ENCODE results near the gene THRB.

Gene THRB

DNA sequence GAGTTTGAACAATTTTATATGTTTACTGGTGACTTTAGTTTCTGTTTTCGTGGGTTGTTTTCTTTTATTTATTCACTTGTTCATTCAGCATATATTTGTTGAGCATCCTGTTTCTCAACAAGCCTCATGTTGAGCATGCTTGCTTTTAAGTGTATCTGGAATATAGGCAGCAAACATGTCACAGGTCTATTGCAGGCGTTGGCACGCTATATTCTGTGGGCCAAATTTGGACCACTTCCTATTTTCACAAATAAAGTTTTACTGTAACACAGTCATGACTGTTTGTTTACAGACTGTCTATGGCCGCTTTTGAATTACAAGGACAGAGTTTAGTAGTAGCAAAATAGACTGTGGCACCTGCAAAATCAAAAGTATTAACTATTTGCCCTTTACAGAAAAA is 89.6 kb downstream of the THRB start:
- no peak overlapping the region for H3K18ac ChIP-seq (ENCODE audit: low read length)
- H3K4me1 ChIP-seq (ENCODE audit: control insufficient read depth, low read depth, low read length), result no peaks in the 10 kb centered on the region
- no peak overlapping the region for H3K56ac ChIP-seq (ENCODE audit: low read length)
- H4K8ac ChIP-seq (ENCODE audit: low read depth, low read length), result no peak overlapping the region
- H3K23ac ChIP-seq (ENCODE audit: low read length), result no peak overlapping the region
- H3K27ac ChIP-seq (ENCODE audit: low read depth, low read length), result no peak overlapping the region
- H2BK5ac ChIP-seq (ENCODE audit: low read length), result no peak overlapping the region
- DNase-seq, result no peak
- H3K79me1 ChIP-seq (ENCODE audit: low read length), result no peaks in the 10 kb centered on the region
- no peaks in the 10 kb centered on the region for H3K36me3 ChIP-seq (ENCODE audit: control insufficient read depth, insufficient read depth, low read length)
- H3K27me3 ChIP-seq (ENCODE audit: insufficient read depth, low read length, poor library complexity), result no peaks in the 10 kb centered on the region
- no peak overlapping the region for H2BK15ac ChIP-seq (replicated peaks; ENCODE audit: low read depth)
- no peak overlapping the region for H3K4me2 ChIP-seq (ENCODE audit: low read length)
- H3K4me3 ChIP-seq (ENCODE audit: low read length), result no peak overlapping the region
- H2BK120ac ChIP-seq (ENCODE audit: low read depth, low read length), result no peak overlapping the region
- no CpG with 5 or more reads among the region's 4 CpGs for WGBS (ENCODE audit: extremely low coverage, insufficient coverage, low lambda C conversion rate)
- no peak overlapping the region for H2AK5ac ChIP-seq (ENCODE audit: low read length)
- H3K4ac ChIP-seq (ENCODE audit: low read depth, low read length), result no peak overlapping the region
- H4K5ac ChIP-seq (ENCODE audit: low read length), result no peak overlapping the region
- H3K9ac ChIP-seq (ENCODE audit: low read length), result no peak overlapping the region
- H3K79me2 ChIP-seq (ENCODE audit: control insufficient read depth, insufficient read depth, low read length), result no peaks in the 10 kb centered on the region

GRCh38 chr3:24401811-24402185 is 92.9 kb downstream of the THRB start:
- Histone ChIP-seq H2BK5ac (ENCODE audit: low read length) (no peak overlapping the region), H3K36me3 (ENCODE audit: control insufficient read depth, insufficient read depth, low read length) (no peaks in the 10 kb centered on the region), H3K4me3 (ENCODE audit: low read length) (no peak overlapping the region), H4K5ac (ENCODE audit: low read length) (no peak overlapping the region), H3K79me2 (ENCODE audit: control insufficient read depth, insufficient read depth, low read length) (no peaks in the 10 kb centered on the region), H2AK5ac (ENCODE audit: low read length) (no peak overlapping the region), H2BK15ac (replicated peaks; ENCODE audit: low read depth) (no peak overlapping the region), H3K79me1 (ENCODE audit: low read length) (no peaks in the 10 kb centered on the region), H3K4me1 (ENCODE audit: control insufficient read depth, low read depth, low read length) (no peaks in the 10 kb centered on the region), H3K9ac (ENCODE audit: low read length) (no peak overlapping the region), H3K23ac (ENCODE audit: low read length) (no peak overlapping the region), H3K56ac (ENCODE audit: low read length) (no peak overlapping the region), H3K4me2 (ENCODE audit: low read length) (no peak overlapping the region), H3K18ac (ENCODE audit: low read length) (no peak overlapping the region), H2BK120ac (ENCODE audit: low read depth, low read length) (no peak overlapping the region), H4K8ac (ENCODE audit: low read depth, low read length) (no peak overlapping the region), H3K27ac (ENCODE audit: low read depth, low read length) (no peak overlapping the region), H3K4ac (ENCODE audit: low read depth, low read length) (no peak overlapping the region), H3K27me3 (ENCODE audit: insufficient read depth, low read length, poor library complexity) (no peaks in the 10 kb centered on the region)
- DNase-seq, result no peak
- WGBS (ENCODE audit: extremely low coverage, insufficient coverage, low lambda C conversion rate), result no CpG with 5 or more reads among the region's 2 CpGs

DNA sequence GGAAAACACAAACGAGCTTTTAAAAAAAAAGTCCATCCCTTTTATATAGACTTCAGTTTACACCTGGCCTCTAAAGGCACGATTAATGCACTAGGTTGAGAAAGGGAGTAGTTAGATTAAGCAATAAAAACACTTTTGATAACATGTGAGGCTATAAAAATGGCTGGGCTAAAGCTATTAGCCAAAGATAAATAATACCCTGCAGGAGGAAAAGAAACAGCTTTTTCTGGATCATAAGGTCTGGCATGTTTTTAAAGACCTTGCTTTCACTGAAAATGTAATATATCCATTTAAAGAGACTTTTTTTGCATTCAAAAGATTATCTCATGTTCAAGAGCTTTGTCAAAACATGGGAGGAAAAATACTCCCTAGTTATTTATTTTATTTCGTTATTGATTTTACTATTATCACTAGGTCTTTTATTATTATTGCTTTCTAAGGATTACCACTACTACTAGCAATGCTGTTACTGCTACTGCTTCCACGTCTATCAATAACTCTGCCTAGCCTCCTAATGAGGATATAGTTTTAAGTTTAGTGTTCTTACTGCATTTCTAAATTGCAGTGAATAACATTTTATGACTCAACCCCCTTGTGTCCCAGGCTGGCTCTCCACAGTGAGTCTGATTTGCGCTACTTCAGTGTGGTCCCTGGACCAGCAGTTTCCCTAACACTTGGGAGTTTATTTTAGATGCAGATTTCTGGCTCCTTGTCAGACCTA is 93.4 kb downstream of the THRB start:
- no peak overlapping the region for H3K4me3 ChIP-seq (ENCODE audit: low read length)
- no peak for DNase-seq
- WGBS (ENCODE audit: extremely low coverage, insufficient coverage, low lambda C conversion rate), result 100% methylated on average over 1 of the region's 5 CpGs
- no peaks in the 10 kb centered on the region for H3K79me1 ChIP-seq (ENCODE audit: low read length)
- H3K79me2 ChIP-seq (ENCODE audit: control insufficient read depth, insufficient read depth, low read length), result no peaks in the 10 kb centered on the region
- H3K27me3 ChIP-seq (ENCODE audit: insufficient read depth, low read length, poor library complexity), result no peaks in the 10 kb centered on the region
- no peak overlapping the region for H3K9ac ChIP-seq (ENCODE audit: low read length)
- H3K56ac ChIP-seq (ENCODE audit: low read length), result no peak overlapping the region
- H3K4ac ChIP-seq (ENCODE audit: low read depth, low read length), result no peak overlapping the region
- H3K4me2 ChIP-seq (ENCODE audit: low read length), result no peak overlapping the region
- no peaks in the 10 kb centered on the region for H3K36me3 ChIP-seq (ENCODE audit: control insufficient read depth, insufficient read depth, low read length)
- H2AK5ac ChIP-seq (ENCODE audit: low read length), result no peak overlapping the region
- H2BK5ac ChIP-seq (ENCODE audit: low read length), result no peak overlapping the region
- no peak overlapping the region for H4K5ac ChIP-seq (ENCODE audit: low read length)
- H3K23ac ChIP-seq (ENCODE audit: low read length), result no peak overlapping the region
- H3K18ac ChIP-seq (ENCODE audit: low read length), result no peak overlapping the region
- no peak overlapping the region for H2BK15ac ChIP-seq (replicated peaks; ENCODE audit: low read depth)
- H3K4me1 ChIP-seq (ENCODE audit: control insufficient read depth, low read depth, low read length), result no peaks in the 10 kb centered on the region
- no peak overlapping the region for H2BK120ac ChIP-seq (ENCODE audit: low read depth, low read length)
- no peak overlapping the region for H4K8ac ChIP-seq (ENCODE audit: low read depth, low read length)
- no peak overlapping the region for H3K27ac ChIP-seq (ENCODE audit: low read depth, low read length)

DNA sequence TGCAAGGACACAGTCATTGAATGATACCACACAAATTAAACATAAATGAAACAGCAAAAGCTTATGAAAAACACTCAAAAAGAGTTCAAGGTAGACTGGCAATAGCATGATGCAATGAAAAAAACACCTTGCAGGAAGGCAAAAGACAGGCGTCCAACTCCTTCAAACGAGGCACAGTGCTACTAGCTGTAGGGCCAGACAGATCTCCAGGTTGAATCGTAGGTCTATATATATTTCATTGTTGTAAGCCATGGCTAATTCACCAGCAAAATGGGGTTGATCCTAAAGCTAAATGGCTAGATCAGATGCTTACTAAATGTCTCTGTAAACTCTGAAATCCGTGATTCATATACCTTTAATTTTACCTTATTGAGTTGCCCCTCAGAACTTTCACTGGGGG is 94.2 kb downstream of the THRB start:
- WGBS (ENCODE audit: extremely low coverage, insufficient coverage, low lambda C conversion rate), result no CpG with 5 or more reads among the region's 4 CpGs
- H3K27ac ChIP-seq (ENCODE audit: low read depth, low read length), result no peak overlapping the region

DNA sequence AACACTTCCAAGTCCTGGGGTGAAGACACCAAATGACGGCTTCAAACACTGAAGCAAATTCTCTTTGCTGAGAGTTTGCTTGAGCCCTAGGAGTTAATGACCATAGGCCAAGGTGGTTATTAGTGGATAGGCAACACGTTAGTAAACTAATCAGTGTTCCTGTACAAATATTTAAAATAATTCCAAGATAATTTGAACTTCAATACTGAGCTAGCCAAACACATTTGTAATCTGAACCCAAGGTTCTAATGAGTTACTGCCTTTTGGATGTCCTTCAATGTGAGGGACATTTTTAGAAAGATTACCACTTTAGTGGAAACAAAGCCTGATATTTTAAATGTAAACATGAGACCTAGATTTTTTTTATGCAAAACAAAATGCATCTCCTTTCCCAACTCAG is 94.6 kb downstream of the THRB start:
- Histone ChIP-seq H3K27me3 (ENCODE audit: insufficient read depth, low read length, poor library complexity) (no peaks in the 10 kb centered on the region), H2BK5ac (ENCODE audit: low read length) (no peak overlapping the region), H2BK120ac (ENCODE audit: low read depth, low read length) (no peak overlapping the region), H3K79me1 (ENCODE audit: low read length) (no peaks in the 10 kb centered on the region), H2BK15ac (replicated peaks; ENCODE audit: low read depth) (no peak overlapping the region), H3K56ac (ENCODE audit: low read length) (no peak overlapping the region), H3K4ac (ENCODE audit: low read depth, low read length) (no peak overlapping the region), H3K23ac (ENCODE audit: low read length) (no peak overlapping the region), H3K4me1 (ENCODE audit: control insufficient read depth, low read depth, low read length) (no peaks in the 10 kb centered on the region), H3K18ac (ENCODE audit: low read length) (no peak overlapping the region), H4K5ac (ENCODE audit: low read length) (no peak overlapping the region), H2AK5ac (ENCODE audit: low read length) (no peak overlapping the region), H3K4me3 (ENCODE audit: low read length) (no peak overlapping the region), H4K8ac (ENCODE audit: low read depth, low read length) (no peak overlapping the region), H3K4me2 (ENCODE audit: low read length) (no peak overlapping the region), H3K79me2 (ENCODE audit: control insufficient read depth, insufficient read depth, low read length) (no peaks in the 10 kb centered on the region), H3K9ac (ENCODE audit: low read length) (no peak overlapping the region), H3K36me3 (ENCODE audit: control insufficient read depth, insufficient read depth, low read length) (no peaks in the 10 kb centered on the region), H3K27ac (ENCODE audit: low read depth, low read length) (no peak overlapping the region)
- no CpG with 5 or more reads among the region's 2 CpGs for WGBS (ENCODE audit: extremely low coverage, insufficient coverage, low lambda C conversion rate)
- DNase-seq, result no peak

More for the DNA sequence above, 94.2 kb downstream of the THRB start:
- no peak overlapping the region for H2AK5ac ChIP-seq (ENCODE audit: low read length)
- no peak overlapping the region for H4K5ac ChIP-seq (ENCODE audit: low read length)
- no peak overlapping the region for H3K18ac ChIP-seq (ENCODE audit: low read length)
- H3K4ac ChIP-seq (ENCODE audit: low read depth, low read length), result no peak overlapping the region
- H3K36me3 ChIP-seq (ENCODE audit: control insufficient read depth, insufficient read depth, low read length), result no peaks in the 10 kb centered on the region
- H3K27me3 ChIP-seq (ENCODE audit: insufficient read depth, low read length, poor library complexity), result no peaks in the 10 kb centered on the region
- H2BK15ac ChIP-seq (replicated peaks; ENCODE audit: low read depth), result no peak overlapping the region
- H3K79me1 ChIP-seq (ENCODE audit: low read length), result no peaks in the 10 kb centered on the region
- no peak overlapping the region for H3K4me2 ChIP-seq (ENCODE audit: low read length)
- H3K56ac ChIP-seq (ENCODE audit: low read length), result no peak overlapping the region
- H3K9ac ChIP-seq (ENCODE audit: low read length), result no peak overlapping the region
- H2BK120ac ChIP-seq (ENCODE audit: low read depth, low read length), result no peak overlapping the region
- H3K4me1 ChIP-seq (ENCODE audit: control insufficient read depth, low read depth, low read length), result no peaks in the 10 kb centered on the region
- no peak for DNase-seq
- H2BK5ac ChIP-seq (ENCODE audit: low read length), result no peak overlapping the region
- H3K79me2 ChIP-seq (ENCODE audit: control insufficient read depth, insufficient read depth, low read length), result no peaks in the 10 kb centered on the region
- H3K23ac ChIP-seq (ENCODE audit: low read length), result no peak overlapping the region
- no peak overlapping the region for H4K8ac ChIP-seq (ENCODE audit: low read depth, low read length)
- H3K4me3 ChIP-seq (ENCODE audit: low read length), result no peak overlapping the region

GRCh38 chr3:24399614-24400013 is 95.0 kb downstream of the THRB start:
- no peak overlapping the region for H3K56ac ChIP-seq (ENCODE audit: low read length)
- no peak overlapping the region for H3K27ac ChIP-seq (ENCODE audit: low read depth, low read length)
- H3K4me1 ChIP-seq (ENCODE audit: control insufficient read depth, low read depth, low read length), result no peaks in the 10 kb centered on the region
- no peaks in the 10 kb centered on the region for H3K79me1 ChIP-seq (ENCODE audit: low read length)
- no peaks in the 10 kb centered on the region for H3K79me2 ChIP-seq (ENCODE audit: control insufficient read depth, insufficient read depth, low read length)
- H4K5ac ChIP-seq (ENCODE audit: low read length), result no peak overlapping the region
- H3K4ac ChIP-seq (ENCODE audit: low read depth, low read length), result no peak overlapping the region
- no peak for DNase-seq
- H3K27me3 ChIP-seq (ENCODE audit: insufficient read depth, low read length, poor library complexity), result no peaks in the 10 kb centered on the region
- no peak overlapping the region for H3K4me2 ChIP-seq (ENCODE audit: low read length)
- no peak overlapping the region for H3K23ac ChIP-seq (ENCODE audit: low read length)
- no peaks in the 10 kb centered on the region for H3K36me3 ChIP-seq (ENCODE audit: control insufficient read depth, insufficient read depth, low read length)
- H3K9ac ChIP-seq (ENCODE audit: low read length), result no peak overlapping the region
- no peak overlapping the region for H2BK5ac ChIP-seq (ENCODE audit: low read length)
- no peak overlapping the region for H3K4me3 ChIP-seq (ENCODE audit: low read length)
- no peak overlapping the region for H4K8ac ChIP-seq (ENCODE audit: low read depth, low read length)
- no peak overlapping the region for H2AK5ac ChIP-seq (ENCODE audit: low read length)
- no peak overlapping the region for H3K18ac ChIP-seq (ENCODE audit: low read length)
- no CpG with 5 or more reads among the region's 3 CpGs for WGBS (ENCODE audit: extremely low coverage, insufficient coverage, low lambda C conversion rate)
- H2BK120ac ChIP-seq (ENCODE audit: low read depth, low read length), result no peak overlapping the region
- H2BK15ac ChIP-seq (replicated peaks; ENCODE audit: low read depth), result no peak overlapping the region
